Adrenal gland (tissue), 12 donors: ENCODE measurements around the gene FAM180A. TPM values are rescaled to one million over a fixed set of nuclear protein-coding genes. Genes with fewer than 3 reads are reported as not detected.

Experiments
- DNase-seq, 7 donors: peaks; one replicate each; pipeline ENCODE4 v3.0.0-alpha.2; 2019 to 2020
- H3K27ac ChIP-seq, 5 donors: fragments of 200-600 bp; sonication (generic) in 4 of 5; 1 replicate in 3 of 5; 2 replicates in 2 of 5; pipeline versions ENCODE4 v1.5.1 to v1.8.0; 2016 to 2020; ENCODE audit warnings: mild to moderate bottlenecking in 1 of 5
- H3K27me3 ChIP-seq: fragments of 200-600 bp; 2 replicates; pipeline ENCODE4 v1.8.0; 2021
- H3K36me3 ChIP-seq, 2 donors: fragments of 200-600 bp; replicated peaks in 1 of 2; 1 replicate in 1 of 2; 2 replicates in 1 of 2; pipeline versions ENCODE4 v1.5.1 to v1.8.0; 2018 to 2022
- H3K4me1 ChIP-seq, 2 donors: fragments of 200-600 bp; replicated peaks in 1 of 2; 1 replicate in 1 of 2; 2 replicates in 1 of 2; pipeline versions ENCODE4 v1.5.1 to v1.8.0; 2018 to 2021
- H3K4me3 ChIP-seq, 4 donors: fragments of 200-600 bp; sonication (generic) in 3 of 4; one replicate each; pipeline ENCODE4 v1.5.1; 2016 to 2018
- H3K9me3 ChIP-seq, 3 donors: fragments of 200-600 bp; sonication (generic) in 1 of 3; replicated peaks in 1 of 3; 1 replicate in 2 of 3; 2 replicates in 1 of 3; pipeline versions ENCODE4 v1.5.1 to v1.8.0; 2016 to 2021
- POLR2A ChIP-seq, 2 donors: fragments of 450-650 bp; IDR thresholded peaks; one replicate each; pipeline ENCODE4 v1.6.1; 2017; ENCODE audit warnings: antibody characterized with exemption in 2 of 2, mild to moderate bottlenecking in 2 of 2, moderate library complexity in 1 of 2
- WGBS, 4 donors: extraction: QIAGEN DNeasy Blood & Tissue Kit in 2 of 4; methylation state at CpG; one replicate each; pipeline versions ENCODE4 v1.1.5 to v1.1.7; 2013 to 2017; 5-methylcytosine and 5-hydroxymethylcytosine counted together
- intact Hi-C, 2 donors: fragments of 100-400 bp; cut with DNase I; formaldehyde crosslinking; loops; one replicate each; pipeline versions ENCODE4 v1.14.1 to v1.15.0; 2022 to 2023
- polyA plus RNA-seq, 3 donors: library from polyadenylated mRNA; stranded (reverse); fragments of 200-250 nt in 2 of 3; fragments of 350-450 nt in 1 of 3; fragmentation: Illumina TruSeq in 1 of 3; extraction: RNeasy Lipid Tissue Mini Kit (QIAGEN cat#74804) in 1 of 3; gene quantifications; one replicate each; pipeline ENCODE4 v1.2.3, GENCODE V29; 2013 to 2014
- total RNA-seq, 9 donors: library from RNA; depleted of rRNA in 4 of 9; stranded (reverse); fragments of >200 nt in 4 of 9; fragments of 120-200 nt in 1 of 9; fragmentation: NEBNext Ultra II Directional in 1 of 9; extraction: Animal tissue kit (Norgen Biotek cat#: 25700) in 1 of 9; gene quantifications; one replicate each; pipeline versions ENCODE4 v1.1.0 to v1.2.4, GENCODE V29; 2013 to 2023
- TF ChIP-seq, protein P1 (sequence below), 6 experiments: fragments of 450-650 bp in 4 of 6; fragments of 200-600 bp in 2 of 6; sonication (generic) in 1 of 6; IDR thresholded peaks; 1 replicate in 5 of 6; 2 replicates in 1 of 6; pipeline versions ENCODE4 v1.5.1 to v1.8.0; 2016 to 2021; ENCODE audit warnings: antibody characterized with exemption in 6 of 6, mild to moderate bottlenecking in 2 of 6, moderate library complexity in 1 of 6
- donor health status: healthy with polysubstance abuse.
- donor health status: Bipolar disorder and iron deficiency.
- donor health status: DM: yes; HTN: yes; CAD: no.
- donor health status: DM: no; HTN: no; CAD: no.
- donor health status: DM: no; HTN: no; CAD: no.
- donor health status: DM: yes; HTN: yes; CAD: no.

The FAM180A gene
- total and polyA plus RNA-seq, 12 donors, result 0.17 to 20.4 (median 4.0) TPM

DNA sequence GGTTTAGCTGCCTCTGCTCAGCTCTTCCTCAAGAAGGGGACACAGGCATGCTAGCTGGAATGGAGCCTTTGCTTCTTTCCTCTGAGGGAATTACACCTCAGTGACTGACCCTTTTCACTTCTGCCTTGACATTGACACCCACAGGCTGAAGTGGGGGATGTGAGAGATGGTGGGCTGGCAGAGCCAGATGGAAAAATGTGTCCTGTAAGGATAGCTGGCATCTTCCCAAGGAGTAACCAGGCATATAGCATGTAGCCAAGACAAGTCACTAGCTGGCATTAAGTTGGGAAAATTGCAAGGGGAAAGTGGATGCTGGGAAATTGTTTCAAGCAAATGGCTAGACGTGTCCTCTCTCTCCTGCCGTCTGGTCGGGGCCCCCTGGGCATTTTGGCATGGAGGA lies 66.4 kb downstream of the FAM180A start:
- whole genome bisulfite sequencing, 4 donors, result 78 to 96% (median 89%) methylated on average over 3 of the region's 3 CpGs
- peaks cover 9 to 28% of the 10 kb centered on the region in 2 donors for H3K4me1 ChIP-seq
- no peak overlapping the region for H3K4me3 ChIP-seq
- no peaks in the 10 kb centered on the region for H3K36me3 ChIP-seq
- H3K27ac ChIP-seq, result no peak overlapping the region
- no peak for DNase-seq
- no peaks in the 10 kb centered on the region for H3K9me3 ChIP-seq
- no peaks in the 10 kb centered on the region for H3K27me3 ChIP-seq
- TF ChIP-seq, protein P1, sequence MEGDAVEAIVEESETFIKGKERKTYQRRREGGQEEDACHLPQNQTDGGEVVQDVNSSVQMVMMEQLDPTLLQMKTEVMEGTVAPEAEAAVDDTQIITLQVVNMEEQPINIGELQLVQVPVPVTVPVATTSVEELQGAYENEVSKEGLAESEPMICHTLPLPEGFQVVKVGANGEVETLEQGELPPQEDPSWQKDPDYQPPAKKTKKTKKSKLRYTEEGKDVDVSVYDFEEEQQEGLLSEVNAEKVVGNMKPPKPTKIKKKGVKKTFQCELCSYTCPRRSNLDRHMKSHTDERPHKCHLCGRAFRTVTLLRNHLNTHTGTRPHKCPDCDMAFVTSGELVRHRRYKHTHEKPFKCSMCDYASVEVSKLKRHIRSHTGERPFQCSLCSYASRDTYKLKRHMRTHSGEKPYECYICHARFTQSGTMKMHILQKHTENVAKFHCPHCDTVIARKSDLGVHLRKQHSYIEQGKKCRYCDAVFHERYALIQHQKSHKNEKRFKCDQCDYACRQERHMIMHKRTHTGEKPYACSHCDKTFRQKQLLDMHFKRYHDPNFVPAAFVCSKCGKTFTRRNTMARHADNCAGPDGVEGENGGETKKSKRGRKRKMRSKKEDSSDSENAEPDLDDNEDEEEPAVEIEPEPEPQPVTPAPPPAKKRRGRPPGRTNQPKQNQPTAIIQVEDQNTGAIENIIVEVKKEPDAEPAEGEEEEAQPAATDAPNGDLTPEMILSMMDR (IDR thresholded peaks at IDR 0.05), result no peak
- TF ChIP-seq POLR2A (IDR thresholded peaks at IDR 0.05), result no peak
- intact Hi-C loops, result loop anchor here in 1 of 2 donors (10.0 kb wide), 1 partner anchor 333 kb away; no protein-coding TSS in a partner anchor

DNA sequence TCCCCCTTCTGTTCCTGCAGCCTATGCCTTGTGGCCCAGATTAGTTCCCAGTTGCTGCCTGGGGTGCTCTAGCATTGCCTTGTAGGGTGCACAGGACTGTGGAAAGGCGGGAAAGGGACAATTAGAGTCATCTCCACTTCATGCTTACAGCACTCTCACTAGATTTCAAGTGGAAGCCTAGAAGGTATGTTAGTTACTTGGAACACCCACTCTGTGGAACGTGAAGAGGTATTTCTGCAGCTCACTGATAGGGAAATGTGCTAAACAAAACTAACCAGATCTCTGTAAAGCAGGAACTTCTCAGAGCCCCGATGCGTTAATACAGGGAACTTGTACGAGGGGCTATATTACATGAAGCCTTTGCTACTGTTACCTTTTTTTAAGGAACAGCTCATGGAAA lies 66.9 kb downstream of the FAM180A start:
- H3K4me1 ChIP-seq, result peaks cover 9 to 28% of the 10 kb centered on the region in 2 donors
- no peak for DNase-seq
- no peaks in the 10 kb centered on the region for H3K27me3 ChIP-seq
- intact Hi-C loops, result loop anchor here in 1 of 2 donors (10.0 kb wide), 1 partner anchor 333 kb away; no protein-coding TSS in a partner anchor
- TF ChIP-seq POLR2A (IDR thresholded peaks at IDR 0.05), result no peak
- H3K27ac ChIP-seq, result no peak overlapping the region
- peaks cover 0 to 1% of the 10 kb centered on the region in 2 donors for H3K36me3 ChIP-seq
- H3K9me3 ChIP-seq, result no peaks in the 10 kb centered on the region
- WGBS, 4 donors, result 81 to 93% (median 88%) methylated on average over 5 of the region's 5 CpGs
- H3K4me3 ChIP-seq, result no peak overlapping the region

Other genes with a start within 250 kb of the FAM180A start
- 10 to 100 TPM; 11.8 to 28.1 (median 19.3) TPM for gene CNOT4, start 238.7 kb downstream of the FAM180A start, total RNA-seq
- gene CNOT4, start 238.7 kb downstream of the FAM180A start, polyA plus RNA-seq, result 10 to 100 TPM in 2 of 3 donors, 1 to 10 TPM in 1; 8.7 to 26.1 (median 13.1) TPM
- gene NUP205, start 190.9 kb downstream of the FAM180A start, total RNA-seq, result 10 to 100 TPM; 22.3 to 48.1 (median 35.9) TPM
- gene NUP205, start 190.9 kb downstream of the FAM180A start, polyA plus RNA-seq, result 10 to 100 TPM; 29.4 to 44.0 (median 33.2) TPM
- 10 to 100 TPM; 20.8 to 48.6 (median 34.7) TPM for gene STMP1, start 86.3 kb downstream of the FAM180A start, total RNA-seq
- 10 to 100 TPM; 23.3 to 52.4 (median 25.9) TPM for gene STMP1, start 86.3 kb downstream of the FAM180A start, polyA plus RNA-seq
- under 1 TPM in 4 of 9 donors, not detected in 5; 0.14 to 0.60 (median 0.20) TPM for gene SLC13A4, start 20.6 kb downstream of the FAM180A start, total RNA-seq
- gene SLC13A4, start 20.6 kb downstream of the FAM180A start, polyA plus RNA-seq, result under 1 TPM in 2 of 3 donors, not detected in 1; 0.24 to 0.97 TPM
- gene MTPN, start 228.5 kb upstream of the FAM180A start, total RNA-seq, result 100 to 1,000 TPM in 2 of 9 donors, 10 to 100 TPM in 7; 53.8 to 116 (median 90.5) TPM
- 10 to 100 TPM; 16.7 to 90.6 (median 29.7) TPM for gene MTPN, start 228.5 kb upstream of the FAM180A start, polyA plus RNA-seq